ENCODE measurements around the gene PIK3CA.

The PIK3CA gene

DNA sequence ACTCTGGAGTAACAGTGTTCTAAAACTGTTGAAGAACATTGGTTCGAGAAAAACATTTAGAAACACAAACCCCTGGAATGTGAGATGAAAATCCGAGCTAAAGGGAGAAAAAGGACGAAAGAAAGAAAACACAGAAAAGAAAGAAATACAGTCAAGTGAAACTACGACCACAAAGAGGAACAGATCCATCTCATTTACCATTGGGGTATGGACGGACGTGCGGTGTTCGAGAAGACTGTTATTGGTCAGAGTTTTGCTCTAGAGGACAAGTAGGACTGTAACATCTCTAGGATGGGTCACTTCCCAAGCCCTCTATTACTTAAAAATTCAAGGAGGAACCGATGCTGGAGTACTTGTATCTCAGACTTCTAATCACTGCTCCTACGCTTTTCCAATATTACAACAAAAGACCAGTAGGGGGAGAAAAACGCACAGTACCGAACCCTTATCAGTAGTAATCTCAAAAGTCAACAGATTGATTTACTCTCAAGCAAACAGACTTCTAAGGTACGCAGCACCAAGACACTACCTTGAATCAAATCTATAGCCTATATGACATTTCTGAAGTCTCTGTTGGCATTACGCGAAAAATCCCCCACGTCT lies 1.1 kb upstream of the PIK3CA start:
- DNase-seq (ENCODE audit: low spot score) = peak; percentile 62
- in situ Hi-C loops (cut with MboI; ENCODE audit: low sequenced_read_pairs, unreplicated experiment) = no loop called here
- TF ChIP-seq, protein P1, sequence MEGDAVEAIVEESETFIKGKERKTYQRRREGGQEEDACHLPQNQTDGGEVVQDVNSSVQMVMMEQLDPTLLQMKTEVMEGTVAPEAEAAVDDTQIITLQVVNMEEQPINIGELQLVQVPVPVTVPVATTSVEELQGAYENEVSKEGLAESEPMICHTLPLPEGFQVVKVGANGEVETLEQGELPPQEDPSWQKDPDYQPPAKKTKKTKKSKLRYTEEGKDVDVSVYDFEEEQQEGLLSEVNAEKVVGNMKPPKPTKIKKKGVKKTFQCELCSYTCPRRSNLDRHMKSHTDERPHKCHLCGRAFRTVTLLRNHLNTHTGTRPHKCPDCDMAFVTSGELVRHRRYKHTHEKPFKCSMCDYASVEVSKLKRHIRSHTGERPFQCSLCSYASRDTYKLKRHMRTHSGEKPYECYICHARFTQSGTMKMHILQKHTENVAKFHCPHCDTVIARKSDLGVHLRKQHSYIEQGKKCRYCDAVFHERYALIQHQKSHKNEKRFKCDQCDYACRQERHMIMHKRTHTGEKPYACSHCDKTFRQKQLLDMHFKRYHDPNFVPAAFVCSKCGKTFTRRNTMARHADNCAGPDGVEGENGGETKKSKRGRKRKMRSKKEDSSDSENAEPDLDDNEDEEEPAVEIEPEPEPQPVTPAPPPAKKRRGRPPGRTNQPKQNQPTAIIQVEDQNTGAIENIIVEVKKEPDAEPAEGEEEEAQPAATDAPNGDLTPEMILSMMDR (IDR thresholded peaks at IDR 0.05; ENCODE audit: borderline replicate concordance, control extremely low read depth, extremely low read depth, insufficient read depth, missing control alignments) = peak; percentile 36

DNA sequence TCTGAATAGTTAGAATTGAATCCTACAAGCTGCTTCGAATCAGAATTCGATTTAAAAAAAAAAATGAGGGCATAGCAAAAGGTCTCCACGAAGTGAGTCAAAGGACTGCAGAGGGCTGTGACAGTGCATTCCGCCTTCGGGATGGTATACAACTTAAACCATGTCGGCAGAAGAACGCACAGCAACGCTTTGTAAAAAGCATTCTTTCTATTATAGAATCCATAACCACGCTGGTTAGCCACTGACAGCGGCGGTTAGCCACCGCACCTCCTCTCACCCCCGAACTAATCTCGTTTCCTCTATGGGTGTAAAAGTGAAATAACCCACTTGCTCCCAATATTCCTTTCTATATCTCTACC lies 664 bp upstream of the PIK3CA start:
- TF ChIP-seq, protein P1 (IDR thresholded peaks at IDR 0.05; ENCODE audit: borderline replicate concordance, control extremely low read depth, extremely low read depth, insufficient read depth, missing control alignments) = no peak
- DNase-seq (ENCODE audit: low spot score) = no peak
- in situ Hi-C loops (cut with MboI; ENCODE audit: low sequenced_read_pairs, unreplicated experiment) = no loop called here

DNA sequence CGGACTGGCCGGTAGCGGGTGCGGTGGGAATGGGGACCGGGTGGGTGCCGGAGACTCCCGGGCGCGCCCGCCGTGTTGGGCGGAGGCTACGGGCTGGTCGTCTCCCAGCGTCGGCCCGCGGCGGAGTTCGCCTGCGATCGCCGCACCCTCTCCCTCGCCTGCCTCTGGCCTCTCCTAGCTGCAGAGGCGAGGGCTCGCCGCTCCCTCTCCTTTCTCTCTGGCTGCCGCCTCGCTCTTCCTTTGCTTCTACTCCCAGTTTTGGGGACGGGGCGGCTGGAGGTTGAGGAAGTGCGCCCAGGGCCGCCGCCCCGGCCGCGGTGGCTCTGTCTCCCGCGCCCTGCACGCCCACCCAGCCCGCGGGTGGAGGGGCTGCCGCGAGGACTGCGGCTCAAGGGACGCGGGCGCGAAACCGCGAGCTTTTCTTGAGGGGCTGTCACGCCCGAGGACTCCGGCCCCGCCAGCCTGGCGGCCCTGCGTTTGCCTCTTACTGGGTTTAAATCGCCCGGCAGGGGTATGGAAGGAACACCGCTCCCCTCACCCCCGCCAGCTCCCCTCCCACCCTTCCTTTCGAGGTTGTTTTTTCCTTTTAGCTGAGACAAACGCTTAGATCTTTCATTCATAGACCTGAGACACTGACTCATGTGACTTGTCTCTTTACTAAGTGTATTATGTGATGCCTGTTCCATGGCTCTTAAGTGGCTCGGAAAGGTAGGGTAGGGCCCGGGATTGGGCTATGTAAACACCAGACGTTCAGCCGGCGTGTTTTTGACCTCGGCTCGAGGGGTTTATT lies 654 bp downstream of the PIK3CA start:
- peak; percentile 51 for DNase-seq (ENCODE audit: low spot score)
- in situ Hi-C loops (cut with MboI; ENCODE audit: low sequenced_read_pairs, unreplicated experiment) = no loop called here
- TF ChIP-seq, protein P1 (IDR thresholded peaks at IDR 0.05; ENCODE audit: borderline replicate concordance, control extremely low read depth, extremely low read depth, insufficient read depth, missing control alignments) = no peak

DNA sequence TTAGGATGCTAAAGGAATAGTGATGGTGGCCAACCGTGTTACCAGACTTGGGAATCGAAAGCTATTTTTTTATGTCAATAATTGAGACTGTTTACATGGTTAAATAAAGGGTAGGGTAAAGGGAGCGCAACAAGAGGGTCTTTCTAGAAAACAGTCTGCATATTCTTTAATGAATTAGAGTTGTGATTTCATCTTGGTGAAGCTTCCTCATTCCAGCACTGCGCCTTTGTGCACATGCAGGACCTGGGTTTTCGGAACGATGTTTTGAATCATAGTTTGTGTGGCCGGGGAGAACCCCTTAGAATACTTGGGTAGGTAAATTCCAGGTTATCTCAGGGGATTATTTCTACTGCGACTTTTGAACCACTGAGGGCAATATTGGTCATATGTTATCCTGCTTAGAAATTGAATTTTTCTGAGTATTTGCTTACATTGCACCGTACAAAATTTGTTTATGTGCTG lies 1.3 kb downstream of the PIK3CA start:
- in situ Hi-C loops (cut with MboI; ENCODE audit: low sequenced_read_pairs, unreplicated experiment) = no loop called here
- DNase-seq (ENCODE audit: low spot score) = peak; percentile 38
- TF ChIP-seq, protein P1 (IDR thresholded peaks at IDR 0.05; ENCODE audit: borderline replicate concordance, control extremely low read depth, extremely low read depth, insufficient read depth, missing control alignments) = no peak

DNA sequence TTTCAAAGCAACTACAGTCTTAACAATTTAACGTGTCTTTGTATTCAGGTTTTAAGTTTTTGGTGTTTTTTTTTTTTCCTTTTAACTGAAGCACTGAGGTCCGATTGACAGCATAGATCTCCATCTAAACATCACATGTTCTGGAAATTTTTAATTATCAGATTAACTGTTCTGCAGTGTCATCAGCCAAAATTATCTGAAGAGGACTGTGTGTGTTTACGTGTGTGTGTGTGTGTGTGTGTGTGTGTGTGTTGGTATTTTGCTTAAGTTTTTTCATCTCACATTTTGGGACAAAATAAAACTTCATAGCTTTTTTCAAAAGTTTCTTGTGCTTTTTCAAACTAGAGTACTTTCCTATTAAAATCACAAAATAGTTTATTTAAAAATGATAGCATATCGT lies 1.8 kb downstream of the PIK3CA start:
- no peak for DNase-seq (ENCODE audit: low spot score)
- TF ChIP-seq, protein P1 (IDR thresholded peaks at IDR 0.05; ENCODE audit: borderline replicate concordance, control extremely low read depth, extremely low read depth, insufficient read depth, missing control alignments) = no peak
- in situ Hi-C loops (cut with MboI; ENCODE audit: low sequenced_read_pairs, unreplicated experiment) = no loop called here

DNA sequence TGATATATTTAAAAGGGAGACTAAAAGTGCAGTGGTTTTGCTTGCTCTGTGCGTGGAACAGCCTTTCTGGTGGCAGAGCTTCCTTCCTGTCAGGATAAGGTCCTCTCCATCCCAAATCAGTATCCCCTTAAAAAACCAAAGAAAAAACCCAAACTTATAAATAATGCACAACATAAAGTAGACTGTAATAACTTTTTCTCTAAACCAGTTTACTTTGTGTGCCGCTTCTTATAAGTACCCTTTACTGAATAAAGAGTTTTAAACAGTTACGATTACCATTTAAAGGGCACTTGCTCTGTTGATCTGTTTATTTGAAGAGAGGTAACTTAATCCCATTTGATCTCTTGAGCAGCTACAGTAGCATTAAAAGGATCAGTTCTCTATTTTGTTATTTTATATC lies 2.5 kb downstream of the PIK3CA start:
- DNase-seq (ENCODE audit: low spot score) = no peak

More for the DNA sequence above, 2.5 kb downstream of the PIK3CA start:
- TF ChIP-seq, protein P1 (IDR thresholded peaks at IDR 0.05; ENCODE audit: borderline replicate concordance, control extremely low read depth, extremely low read depth, insufficient read depth, missing control alignments) = no peak
- in situ Hi-C loops (cut with MboI; ENCODE audit: low sequenced_read_pairs, unreplicated experiment) = no loop called here
